ENCODE measurements around the gene PMF1.

Gene PMF1

GRCh38 chr1:156242738-156243137, 29.9 kb downstream of the PMF1 start:
- H3K27ac ChIP-seq: no peak overlapping the region
- TF ChIP-seq, protein P1, sequence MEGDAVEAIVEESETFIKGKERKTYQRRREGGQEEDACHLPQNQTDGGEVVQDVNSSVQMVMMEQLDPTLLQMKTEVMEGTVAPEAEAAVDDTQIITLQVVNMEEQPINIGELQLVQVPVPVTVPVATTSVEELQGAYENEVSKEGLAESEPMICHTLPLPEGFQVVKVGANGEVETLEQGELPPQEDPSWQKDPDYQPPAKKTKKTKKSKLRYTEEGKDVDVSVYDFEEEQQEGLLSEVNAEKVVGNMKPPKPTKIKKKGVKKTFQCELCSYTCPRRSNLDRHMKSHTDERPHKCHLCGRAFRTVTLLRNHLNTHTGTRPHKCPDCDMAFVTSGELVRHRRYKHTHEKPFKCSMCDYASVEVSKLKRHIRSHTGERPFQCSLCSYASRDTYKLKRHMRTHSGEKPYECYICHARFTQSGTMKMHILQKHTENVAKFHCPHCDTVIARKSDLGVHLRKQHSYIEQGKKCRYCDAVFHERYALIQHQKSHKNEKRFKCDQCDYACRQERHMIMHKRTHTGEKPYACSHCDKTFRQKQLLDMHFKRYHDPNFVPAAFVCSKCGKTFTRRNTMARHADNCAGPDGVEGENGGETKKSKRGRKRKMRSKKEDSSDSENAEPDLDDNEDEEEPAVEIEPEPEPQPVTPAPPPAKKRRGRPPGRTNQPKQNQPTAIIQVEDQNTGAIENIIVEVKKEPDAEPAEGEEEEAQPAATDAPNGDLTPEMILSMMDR (conservative IDR thresholded peaks at IDR 0.05): no peak
- TF ChIP-seq ZFX (IDR thresholded peaks at IDR 0.05): no peak

- H3K27ac ChIP-seq: no peak overlapping the region
- TF ChIP-seq, protein P1 (conservative IDR thresholded peaks at IDR 0.05): no peak
- TF ChIP-seq ZFX (IDR thresholded peaks at IDR 0.05): no peak
These were observed 31.3 kb downstream of the PMF1 start for GRCh38 chr1:156244126-156244525.

GRCh38 chr1:156244712-156245111, 31.9 kb downstream of the PMF1 start:
- H3K27ac ChIP-seq: no peak overlapping the region
- no peak for TF ChIP-seq ZFX (IDR thresholded peaks at IDR 0.05)
- TF ChIP-seq, protein P1 (conservative IDR thresholded peaks at IDR 0.05): no peak

DNA sequence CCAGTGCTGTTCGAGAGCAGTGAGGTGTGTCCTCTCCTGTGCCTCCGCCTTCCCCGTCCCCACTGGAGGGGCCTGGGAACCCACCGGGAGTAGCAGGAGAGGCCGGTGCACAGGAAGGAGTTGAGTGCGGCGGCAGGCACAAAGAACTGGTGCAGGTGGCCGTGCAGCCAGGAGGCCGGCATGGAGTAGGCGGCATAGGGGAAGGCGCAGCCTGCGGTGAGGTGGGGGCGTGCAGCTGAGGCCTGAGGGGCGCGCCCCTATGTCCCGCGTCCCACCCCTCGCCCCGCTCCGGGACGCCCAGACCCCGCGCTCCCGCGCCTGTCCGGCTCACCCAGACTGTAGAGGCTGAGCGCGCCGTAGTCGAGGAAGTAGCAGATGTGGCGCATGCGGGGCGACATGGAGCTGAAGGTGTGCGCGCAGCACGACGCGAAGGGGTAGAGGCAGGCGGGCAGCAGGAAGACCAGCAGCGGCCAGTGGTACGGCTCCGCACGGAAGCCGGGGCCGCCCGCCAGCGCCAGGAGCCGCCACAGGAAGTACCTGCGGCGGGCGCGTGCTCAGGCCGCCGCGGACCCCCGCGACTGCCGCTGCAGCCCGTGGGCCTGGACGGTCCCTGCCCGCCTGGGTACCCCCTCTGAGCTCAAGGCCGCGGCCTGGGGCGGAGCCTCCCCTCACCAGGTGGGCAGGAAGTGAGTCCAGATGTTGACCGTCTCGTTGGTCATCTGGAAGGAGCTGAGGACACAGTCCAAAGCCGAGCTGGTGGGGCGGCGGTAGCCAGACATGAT, 32.8 kb downstream of the PMF1 start:
- TF ChIP-seq, protein P1 (conservative IDR thresholded peaks at IDR 0.05): no peak
- TF ChIP-seq ZFX (IDR thresholded peaks at IDR 0.05): no peak
- H3K27ac ChIP-seq: no peak overlapping the region

GRCh38 chr1:156246241-156246780, 33.5 kb downstream of the PMF1 start:
- no peak overlapping the region for H3K27ac ChIP-seq
- TF ChIP-seq, protein P1 (conservative IDR thresholded peaks at IDR 0.05): no peak
- no peak for TF ChIP-seq ZFX (IDR thresholded peaks at IDR 0.05)

- no peak for TF ChIP-seq ZFX (IDR thresholded peaks at IDR 0.05)
- TF ChIP-seq, protein P1 (conservative IDR thresholded peaks at IDR 0.05): no peak
These were observed 34.1 kb downstream of the PMF1 start for GRCh38 chr1:156246781-156247459.

More at GRCh38 chr1:156246781-156247459, 34.1 kb downstream of the PMF1 start:
- H3K27ac ChIP-seq: no peak overlapping the region
